H1 (cell line): ENCODE measurements around the gene TAF7L. TPM values are rescaled to one million over a fixed set of nuclear protein-coding genes. Genes with fewer than 3 reads are reported as not detected.

Experiments
- CTCF ChIA-PET: fragments of 300-600 bp; sonication (Branson Sonifier 250); formaldehyde crosslinking; loops from one replicate; lab custom pipeline; 2021; ENCODE audit not compliant: partially characterized antibody; lab: Charles Lee
- POLR2A ChIA-PET: fragments of 300-600 bp; sonication (Branson Sonifier 250); formaldehyde crosslinking; loops from one replicate; lab custom pipeline; 2021; ENCODE audit warnings: inconsistent platforms; ENCODE audit not compliant: partially characterized antibody; lab: Charles Lee
- DNase-seq, 2 experiments: peaks; one replicate each; pipeline versions ENCODE4 v3.0.0 to v3.0.0-alpha.2; 2010 to 2022; ENCODE audit warnings: low spot score in 2 of 2, low read depth in 1 of 2, mixed read lengths in 1 of 2
- FAIRE-seq: peaks from 2 replicates; lab custom pipeline; 2011; peaks lifted over from hg19 to GRCh38; lab: Jason Lieb, UNC
- H2AFZ ChIP-seq: 2 replicates; pipeline ENCODE4 v1.8.1; 2012; ENCODE audit warnings: low read length, inconsistent platforms
- H2AK5ac ChIP-seq: 2 replicates; pipeline ENCODE4 v1.6.1; 2013; ENCODE audit warnings: low read depth, low read length
- H2BK120ac ChIP-seq: replicated peaks from 2 replicates; pipeline ENCODE3; 2013; ENCODE audit warnings: low read depth, low read length, inconsistent platforms
- H2BK12ac ChIP-seq: 2 replicates; pipeline ENCODE4 v1.6.1; 2013; ENCODE audit warnings: low read depth, low read length
- H2BK15ac ChIP-seq: 2 replicates; pipeline ENCODE4 v1.6.1; 2013; ENCODE audit warnings: low read length
- H2BK20ac ChIP-seq: 2 replicates; pipeline ENCODE4 v1.6.1; 2013; ENCODE audit warnings: low read length
- H2BK5ac ChIP-seq: 2 replicates; pipeline ENCODE4 v1.6.1; 2013; ENCODE audit warnings: low read depth, low read length
- H3K14ac ChIP-seq: 2 replicates; pipeline ENCODE4 v1.6.1; 2013; ENCODE audit warnings: inconsistent platforms; ENCODE audit not compliant: insufficient read length
- H3K18ac ChIP-seq: 2 replicates; pipeline ENCODE4 v1.6.1; 2013; ENCODE audit warnings: low read length; ENCODE audit errors: extremely low read depth
- H3K23ac ChIP-seq: 2 replicates; pipeline ENCODE4 v1.6.1; 2013; ENCODE audit warnings: inconsistent platforms; ENCODE audit not compliant: insufficient read length
- H3K23me2 ChIP-seq: 2 replicates; pipeline ENCODE4 v1.6.1; 2013; ENCODE audit warnings: low read depth, low read length
- H3K27ac ChIP-seq: 2 replicates; pipeline ENCODE4 v1.6.1; 2011; ENCODE audit warnings: low read depth, low read length, inconsistent platforms
- H3K27me3 ChIP-seq, 4 experiments: replicated peaks in 1 of 4; 1 replicate in 1 of 4; 2 replicates in 3 of 4; pipeline versions ENCODE4 v1.6.1 to v1.8.1; 2011 to 2013; ENCODE audit warnings: low read length in 3 of 4, mild to moderate bottlenecking in 3 of 4, inconsistent platforms in 2 of 4, mixed read lengths in 2 of 4, moderate library complexity in 1 of 4; ENCODE audit not compliant: control insufficient read depth in 3 of 4, insufficient read depth in 3 of 4; ENCODE audit errors: extremely low read depth in 1 of 4
- H3K36me3 ChIP-seq, 4 experiments: 2 replicates each; pipeline versions ENCODE4 v1.6.1 to v1.8.1; 2011 to 2013; ENCODE audit warnings: mild to moderate bottlenecking in 4 of 4, low read length in 3 of 4, moderate library complexity in 2 of 4, control low read depth in 1 of 4, inconsistent platforms in 1 of 4; ENCODE audit not compliant: insufficient read depth in 4 of 4, control insufficient read depth in 2 of 4
- H3K4ac ChIP-seq: replicated peaks from 2 replicates; pipeline ENCODE3; 2013; ENCODE audit warnings: low read length, low read depth, mixed read lengths, inconsistent platforms; ENCODE audit not compliant: insufficient read length
- H3K4me1 ChIP-seq, 4 experiments: replicated peaks in 1 of 4; 1 replicate in 1 of 4; 2 replicates in 3 of 4; pipeline versions ENCODE4 v1.6.1 to v1.8.1; 2011 to 2013; ENCODE audit warnings: low read length in 3 of 4, inconsistent platforms in 2 of 4, mixed read lengths in 1 of 4; ENCODE audit not compliant: insufficient read depth in 4 of 4, control insufficient read depth in 3 of 4
- H3K4me2 ChIP-seq, 2 experiments: 2 replicates each; pipeline versions ENCODE4 v1.6.1 to v1.8.1; 2011 to 2013; ENCODE audit warnings: low read depth in 2 of 2, low read length in 2 of 2, control low read depth in 1 of 2, inconsistent platforms in 1 of 2, mild to moderate bottlenecking in 1 of 2; ENCODE audit not compliant: insufficient read depth in 1 of 2
- H3K4me3 ChIP-seq, 4 experiments: fragments of 200-600, 300-600 bp in 1 of 4; sonication (generic), shearing (Covaris generic), sonication (Bioruptor Twin) in 1 of 4; 2 replicates each; pipeline versions ENCODE4 v1.5.1 to v1.8.1; 2011 to 2016; ENCODE audit warnings: low read length in 4 of 4, low read depth in 3 of 4, control low read depth in 2 of 4, inconsistent platforms in 2 of 4, mild to moderate bottlenecking in 2 of 4, mixed read lengths in 1 of 4, moderate library complexity in 1 of 4; ENCODE audit not compliant: insufficient read depth in 2 of 4; ENCODE audit errors: extremely low read depth in 1 of 4
- H3K56ac ChIP-seq: replicated peaks from 2 replicates; pipeline ENCODE3; 2013; ENCODE audit warnings: low read depth, mild to moderate bottlenecking, mixed read lengths, low read length, inconsistent platforms; ENCODE audit not compliant: insufficient read length
- H3K79me1 ChIP-seq: 2 replicates; pipeline ENCODE4 v1.6.1; 2013; ENCODE audit warnings: low read depth, low read length, control low read depth
- H3K79me2 ChIP-seq, 2 experiments: 2 replicates each; pipeline versions ENCODE4 v1.6.1 to v1.8.1; 2012 to 2013; ENCODE audit warnings: low read length in 2 of 2, mild to moderate bottlenecking in 2 of 2, inconsistent platforms in 1 of 2; ENCODE audit not compliant: insufficient read depth in 2 of 2, control insufficient read depth in 1 of 2
- H3K9ac ChIP-seq, 4 experiments: replicated peaks in 1 of 4; 1 replicate in 1 of 4; 2 replicates in 3 of 4; pipeline versions ENCODE4 v1.6.1 to v1.8.1; 2011 to 2013; ENCODE audit warnings: low read depth in 3 of 4, low read length in 3 of 4, control low read depth in 2 of 4, mild to moderate bottlenecking in 2 of 4, moderate library complexity in 2 of 4, inconsistent platforms in 1 of 4; ENCODE audit errors: extremely low read depth in 1 of 4
- H3K9me3 ChIP-seq, 2 experiments: 2 replicates each; pipeline versions ENCODE4 v1.6.1 to v1.8.1; 2012 to 2013; ENCODE audit warnings: mild to moderate bottlenecking in 2 of 2, moderate library complexity in 2 of 2, control low read depth in 1 of 2, inconsistent platforms in 1 of 2, low read depth in 1 of 2, low read length in 1 of 2, mixed read lengths in 1 of 2; ENCODE audit not compliant: insufficient read depth in 2 of 2
- H4K20me1 ChIP-seq, 2 experiments: replicated peaks in 1 of 2; 2 replicates each; pipeline versions ENCODE3 to v1.8.1; 2011 to 2013; ENCODE audit warnings: inconsistent platforms in 2 of 2, low read length in 2 of 2, mild to moderate bottlenecking in 1 of 2; ENCODE audit not compliant: insufficient read depth in 2 of 2, control insufficient read depth in 1 of 2
- H4K5ac ChIP-seq: 2 replicates; pipeline ENCODE4 v1.6.1; 2013; ENCODE audit warnings: low read length, low read depth, mixed read lengths, inconsistent platforms; ENCODE audit not compliant: insufficient read length
- H4K8ac ChIP-seq: 2 replicates; pipeline ENCODE4 v1.8.0; 2013; ENCODE audit warnings: mild to moderate bottlenecking, moderate library complexity, low read length, inconsistent platforms; ENCODE audit not compliant: insufficient read depth; ENCODE audit errors: extremely low read depth
- H4K91ac ChIP-seq: replicated peaks from 2 replicates; pipeline ENCODE3; 2013; ENCODE audit warnings: low read length, mixed read lengths, inconsistent platforms; ENCODE audit not compliant: insufficient read length
- JUND ChIP-seq: IDR thresholded peaks from 2 replicates; pipeline ENCODE4 v1.6.1; 2011; ENCODE audit warnings: mild to moderate bottlenecking, improper control_type of control experiment, low read length
- WGBS, 2 experiments: shearing (Covaris generic) in 1 of 2; methylation state at CpG; one replicate each; pipeline versions ENCODE4 v1.1.6 to v1.1.7; 2013 to 2015; ENCODE audit warnings: low lambda C conversion rate in 2 of 2, mixed read lengths in 2 of 2, inconsistent platforms in 1 of 2, low coverage in 1 of 2, missing lambda C conversion rate in 1 of 2; ENCODE audit not compliant: insufficient replicate concordance in 2 of 2, insufficient coverage in 1 of 2, insufficient read length in 1 of 2; ENCODE audit errors: extremely low coverage in 1 of 2, missing lambda C conversion rate in 1 of 2; 5-methylcytosine and 5-hydroxymethylcytosine counted together
- polyA plus RNA-seq, 7 experiments: library from polyadenylated mRNA; depleted of rRNA in 3 of 7; stranded (reverse) in 5 of 7; unstranded in 2 of 7; fragments of >200 nt in 5 of 7; fragments of 200-250 nt in 2 of 7; gene quantifications; 1 replicate in 5 of 7; 2 replicates in 1 of 7; 4 replicates in 1 of 7; pipeline versions ENCODE4 v1.2.1 to v1.2.3, GENCODE V29; 2011 to 2013; ENCODE audit warnings: missing spikeins in 2 of 7, mixed read lengths in 2 of 7
- total RNA-seq: library from RNA; stranded (reverse); fragmentation: NEBNext Ultra II Directional; extraction: Animal tissue kit (Norgen Biotek cat#: 25700); gene quantifications from 2 replicates; pipeline ENCODE4 v1.2.1, GENCODE V29; 2021

Gene TAF7L
- total and polyA plus RNA-seq, 2 of the 8 experiments (the other 6 are each of a cell fraction or from before 2014, with no cell fraction given), result not detected

GRCh38 chrX:101220662-101221260 lies 70.4 kb downstream of the TAF7L start:
- H2BK15ac ChIP-seq, result no peak overlapping the region
- no peak overlapping the region for H3K56ac ChIP-seq
- no peaks in the 10 kb centered on the region for H3K36me3 ChIP-seq
- WGBS, 2 experiments, result 65% methylated on average over 2 of the region's 4 CpGs; no CpG with 5 or more reads in 1 of the 2 experiments
- H4K91ac ChIP-seq, result no peak overlapping the region
- DNase-seq (no peak), FAIRE-seq (no peak)
- no peaks in the 10 kb centered on the region for H4K20me1 ChIP-seq
- H2AK5ac ChIP-seq, result no peak overlapping the region
- H3K23ac ChIP-seq, result no peak overlapping the region
- no peak overlapping the region for H2BK20ac ChIP-seq
- no peak overlapping the region for H2BK120ac ChIP-seq
- H3K18ac ChIP-seq, result no peak overlapping the region
- H4K8ac ChIP-seq, result no peak overlapping the region
- H3K79me2 ChIP-seq, result no peaks in the 10 kb centered on the region
- no peak overlapping the region for H3K4ac ChIP-seq
- no peaks in the 10 kb centered on the region for H3K23me2 ChIP-seq
- no peak overlapping the region for H2BK12ac ChIP-seq
- no peak overlapping the region for H3K9ac ChIP-seq
- no peak overlapping the region for H3K4me2 ChIP-seq
- no peak overlapping the region for H3K14ac ChIP-seq
- no peak overlapping the region for H3K27ac ChIP-seq
- no peaks in the 10 kb centered on the region for H3K79me1 ChIP-seq
- H3K4me1 ChIP-seq, result peaks cover 0 to 3% (median 1%) of the 10 kb centered on the region in 4 experiments; a peak in 3 of 7 replicates
- ChIA-PET POLR2A (no interaction called here), CTCF (no interaction called here)
- no peak overlapping the region for H4K5ac ChIP-seq
- no peaks in the 10 kb centered on the region for H3K9me3 ChIP-seq
- no peaks in the 10 kb centered on the region for H3K27me3 ChIP-seq
- no peak overlapping the region for H2AFZ ChIP-seq
- no peak overlapping the region for H3K4me3 ChIP-seq
- no peak overlapping the region for H2BK5ac ChIP-seq
- TF ChIP-seq JUND, result no peak
